GM12892 (cell line): ENCODE measurements around the gene KRT79.

Experiments
- DNase-seq: peaks from one replicate; pipeline ENCODE4 v3.0.0; 2011; ENCODE audit not compliant: insufficient read length
- FAIRE-seq: peaks from 2 replicates; lab custom pipeline; 2011; peaks lifted over from hg19 to GRCh38; lab: Jason Lieb, UNC
- POLR2A ChIP-seq: IDR thresholded peaks from 2 replicates; pipeline ENCODE4 v1.6.1; 2011; ENCODE audit warnings: low read depth, low read length, control low read depth
- POLR2AphosphoS5 ChIP-seq: IDR thresholded peaks from 2 replicates; pipeline ENCODE4 v1.6.1; 2011; ENCODE audit warnings: low read depth, low read length, control low read depth
- TAF1 ChIP-seq: IDR thresholded peaks from 2 replicates; pipeline ENCODE4 v1.6.1; 2011; ENCODE audit warnings: low read depth, mild to moderate bottlenecking, control low read depth, low read length, borderline replicate concordance

The KRT79 gene

DNA sequence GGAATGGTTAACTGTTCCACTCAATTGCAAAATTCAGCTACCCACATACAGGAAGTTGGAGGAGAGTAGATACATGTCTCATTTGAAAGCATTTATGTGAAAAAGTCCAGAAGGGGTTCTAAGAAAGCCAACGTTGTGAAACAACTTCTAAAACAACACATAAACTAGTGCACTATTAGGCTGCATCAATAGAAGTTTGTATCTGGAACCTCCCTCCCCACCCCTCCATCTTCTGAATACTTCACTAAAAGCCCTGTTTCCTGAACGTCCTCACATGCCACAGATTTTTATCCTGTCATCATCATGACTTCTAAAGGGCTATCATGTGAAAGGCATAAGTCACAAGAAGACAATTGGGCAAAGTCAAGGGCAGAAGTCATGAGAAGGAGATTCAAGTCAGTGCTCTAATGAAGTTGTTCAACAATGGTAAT lies 5.5 kb downstream of the KRT79 start:
- no peak for DNase-seq
- TF ChIP-seq POLR2A (no peak), TAF1 (no peak), POLR2AphosphoS5 (no peak)
- no peak for FAIRE-seq

GRCh38 chr12:52828156-52828555 lies 6.0 kb downstream of the KRT79 start:
- TF ChIP-seq POLR2A (no peak), TAF1 (no peak), POLR2AphosphoS5 (no peak)
- FAIRE-seq (no peak), DNase-seq (no peak)

DNA sequence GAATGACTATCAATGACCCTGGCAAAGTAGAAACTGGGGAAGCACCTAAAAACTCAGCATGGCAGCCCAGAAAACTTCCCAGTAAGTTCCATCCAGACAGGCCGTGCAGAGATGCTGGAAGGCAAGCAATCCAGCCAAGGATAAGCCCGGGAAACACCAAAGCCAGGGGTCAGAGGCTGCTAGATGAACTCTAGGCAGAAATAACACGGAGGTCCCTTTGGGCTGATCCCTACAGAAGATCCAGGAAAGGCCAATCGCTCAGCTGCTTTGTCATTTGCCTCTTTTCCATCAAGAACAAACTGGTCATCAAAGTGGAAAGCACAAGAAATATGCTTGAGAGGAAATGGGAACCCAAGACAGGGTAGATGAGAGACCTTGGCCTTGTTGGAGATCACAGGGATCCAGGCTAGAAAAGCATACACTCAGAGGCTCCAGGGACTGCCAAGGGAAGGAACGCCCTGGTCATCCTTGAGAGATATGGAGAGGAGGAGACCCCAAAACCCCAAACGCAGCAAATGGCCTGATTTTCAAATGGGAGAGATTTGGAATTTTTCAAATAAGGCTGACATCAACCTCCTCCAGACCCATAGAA lies 6.5 kb downstream of the KRT79 start:
- DNase-seq = no peak
- FAIRE-seq = no peak
- TF ChIP-seq POLR2A = no peak
- no peak for TF ChIP-seq POLR2AphosphoS5
- TF ChIP-seq TAF1 = no peak

DNA sequence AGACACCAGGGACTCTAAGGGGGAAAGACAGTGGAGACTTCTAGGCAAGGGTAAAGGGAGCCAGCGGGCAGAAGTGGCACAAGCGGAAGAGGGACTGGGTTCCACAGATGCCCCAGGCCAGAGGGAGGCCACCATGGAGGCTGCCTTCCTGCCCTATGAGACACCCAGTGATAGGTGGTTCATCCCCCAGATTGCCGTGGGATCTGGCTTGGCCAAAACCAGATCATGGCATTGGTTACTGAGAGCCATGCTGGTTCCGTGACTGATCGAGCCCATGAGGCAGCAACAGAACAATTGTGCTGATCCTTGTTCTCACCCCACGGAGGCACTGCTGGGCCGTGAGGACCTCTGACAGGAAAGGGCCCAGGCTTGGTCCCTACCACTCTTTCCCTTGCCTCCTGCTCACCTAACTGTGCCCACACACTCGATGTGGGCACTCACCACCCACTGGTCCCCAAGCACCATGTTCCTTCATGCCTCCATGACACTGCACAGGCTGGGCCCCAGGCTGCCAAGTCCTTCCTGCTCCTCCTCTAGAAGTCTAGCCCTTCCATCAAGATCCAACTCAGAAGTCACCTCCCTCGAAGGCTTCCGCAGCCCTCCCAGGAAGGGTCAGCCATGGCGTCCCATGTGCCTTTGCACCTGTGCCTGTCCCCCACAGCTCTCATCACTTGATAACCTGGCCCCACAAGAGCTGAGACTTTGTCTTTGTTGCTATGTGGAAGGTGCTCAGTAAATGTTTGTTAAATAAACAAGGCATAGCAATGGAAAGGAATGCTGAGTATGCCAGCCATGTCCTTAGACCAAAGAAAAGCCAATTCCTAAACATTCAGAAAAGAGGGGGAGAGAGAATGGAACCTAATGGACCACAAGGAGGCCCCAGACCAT lies 7.3 kb downstream of the KRT79 start:
- DNase-seq = no peak
- no peak for FAIRE-seq
- TF ChIP-seq TAF1 (no peak), POLR2AphosphoS5 (no peak), POLR2A (no peak)

DNA sequence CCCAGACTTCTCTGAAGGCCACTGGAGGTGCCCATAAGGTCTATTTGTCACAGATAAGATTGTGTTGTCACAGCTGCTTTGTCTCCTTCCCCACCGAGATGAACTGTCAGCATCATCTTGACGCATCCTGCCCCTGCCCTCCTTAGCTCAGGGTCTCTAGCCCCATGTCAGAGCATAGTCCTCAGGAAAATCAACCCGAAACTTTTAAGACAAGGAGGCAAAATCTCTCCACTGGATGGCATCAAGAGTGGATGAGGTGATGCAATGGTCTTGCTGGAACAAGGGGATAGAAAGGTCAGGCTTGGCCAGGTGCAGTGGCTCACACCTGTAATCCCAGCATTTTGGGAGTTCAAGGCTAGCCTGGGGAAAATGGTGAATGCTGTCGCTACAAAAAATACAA lies 8.2 kb downstream of the KRT79 start:
- TF ChIP-seq TAF1 (no peak), POLR2AphosphoS5 (no peak), POLR2A (no peak)
- DNase-seq (no peak), FAIRE-seq (no peak)

DNA sequence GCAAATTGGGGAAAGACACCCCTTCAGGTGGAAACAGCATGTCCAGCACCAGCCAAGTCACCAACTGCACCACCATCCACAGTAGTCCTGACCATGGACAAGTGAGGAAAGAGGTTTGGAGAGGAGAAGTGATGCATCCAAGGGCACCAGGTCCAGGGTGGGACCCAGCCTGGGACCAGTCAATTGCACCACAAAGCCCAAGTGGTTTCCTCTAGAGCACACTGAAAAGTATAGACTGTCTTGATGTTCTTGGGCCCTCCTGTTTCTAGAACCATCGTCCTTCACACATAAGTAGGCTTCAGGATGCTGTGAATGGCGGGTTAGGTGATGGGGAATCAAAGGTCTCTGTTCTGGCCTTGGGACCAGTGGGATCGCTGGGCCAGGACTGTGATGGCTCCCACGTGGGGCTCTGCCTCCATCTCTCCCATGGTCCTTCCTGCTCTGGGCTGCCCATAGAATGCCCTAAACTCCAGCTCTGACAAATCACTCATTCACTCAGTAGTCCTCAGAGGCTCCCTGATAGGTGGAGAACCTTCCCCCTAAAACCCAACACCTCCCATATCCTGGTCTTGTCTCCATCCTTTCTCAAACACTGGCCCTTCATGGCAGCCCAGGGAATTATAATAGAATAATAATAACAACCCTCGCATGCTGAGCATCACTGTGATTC lies 9.2 kb downstream of the KRT79 start:
- no peak for TF ChIP-seq POLR2A
- TF ChIP-seq TAF1 = no peak
- no peak for TF ChIP-seq POLR2AphosphoS5
- FAIRE-seq (no peak), DNase-seq (no peak)

GRCh38 chr12:52823761-52824450 lies 10.2 kb downstream of the KRT79 start:
- TF ChIP-seq POLR2A (no peak), TAF1 (no peak), POLR2AphosphoS5 (no peak)
- DNase-seq (no peak), FAIRE-seq (no peak)

GRCh38 chr12:52822771-52823510 lies 11.2 kb downstream of the KRT79 start:
- FAIRE-seq (no peak), DNase-seq (no peak)
- TF ChIP-seq POLR2A (no peak), TAF1 (no peak), POLR2AphosphoS5 (no peak)

- DNase-seq (no peak), FAIRE-seq (no peak)
- no peak for TF ChIP-seq POLR2AphosphoS5
These were observed 12.1 kb downstream of the KRT79 start for GRCh38 chr12:52821826-52822660.
